Ecto neural progenitor cell (in vitro differentiated cells): ENCODE data around the gene CES2.
"Not testable (repeated sequence)": the region's sequence is repeated elsewhere in the genome, so short reads cannot be mapped to it uniquely, and the experiment has no call there.

Experiments used
- DNase-seq: peaks from one replicate; pipeline ENCODE4 v3.0.0-alpha.2; 2018; ENCODE audit warnings: low spot score

CES2 gene

GRCh38 chr16:66936889-66937554 is 1.7 kb downstream of the CES2 start:
- DNase-seq: no peak

DNA sequence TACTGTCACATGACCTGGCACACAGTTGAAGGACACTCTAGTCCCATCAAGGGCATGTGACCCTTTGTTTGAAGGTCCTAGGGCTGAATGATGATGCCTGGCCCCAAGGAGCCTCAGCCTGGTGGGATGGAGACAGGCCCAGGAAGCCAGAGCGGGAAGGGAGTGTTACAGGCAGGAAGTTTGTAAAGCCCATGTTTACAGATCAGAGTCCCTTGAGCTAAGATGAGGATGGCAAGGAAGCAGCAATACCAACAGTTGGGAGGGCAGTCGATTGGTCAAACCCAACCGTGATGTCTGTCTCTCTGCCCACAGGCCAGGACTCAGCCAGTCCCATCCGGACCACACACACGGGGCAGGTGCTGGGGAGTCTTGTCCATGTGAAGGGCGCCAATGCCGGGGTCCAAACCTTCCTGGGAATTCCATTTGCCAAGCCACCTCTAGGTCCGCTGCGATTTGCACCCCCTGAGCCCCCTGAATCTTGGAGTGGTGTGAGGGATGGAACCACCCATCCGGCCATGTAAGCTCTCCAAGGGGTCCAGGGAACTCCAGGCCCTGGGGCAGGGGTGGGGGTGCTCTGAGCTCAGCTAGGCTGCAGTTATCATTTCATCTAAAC is 2.5 kb downstream of the CES2 start:
- DNase-seq: no peak

GRCh38 chr16:66939366-66939765 is 4.0 kb downstream of the CES2 start:
- DNase-seq: no peak

- no peak for DNase-seq
These were observed 4.9 kb downstream of the CES2 start for GRCh38 chr16:66940236-66940635.

GRCh38 chr16:66942981-66943380 is 7.7 kb downstream of the CES2 start:
- no peak for DNase-seq

DNA sequence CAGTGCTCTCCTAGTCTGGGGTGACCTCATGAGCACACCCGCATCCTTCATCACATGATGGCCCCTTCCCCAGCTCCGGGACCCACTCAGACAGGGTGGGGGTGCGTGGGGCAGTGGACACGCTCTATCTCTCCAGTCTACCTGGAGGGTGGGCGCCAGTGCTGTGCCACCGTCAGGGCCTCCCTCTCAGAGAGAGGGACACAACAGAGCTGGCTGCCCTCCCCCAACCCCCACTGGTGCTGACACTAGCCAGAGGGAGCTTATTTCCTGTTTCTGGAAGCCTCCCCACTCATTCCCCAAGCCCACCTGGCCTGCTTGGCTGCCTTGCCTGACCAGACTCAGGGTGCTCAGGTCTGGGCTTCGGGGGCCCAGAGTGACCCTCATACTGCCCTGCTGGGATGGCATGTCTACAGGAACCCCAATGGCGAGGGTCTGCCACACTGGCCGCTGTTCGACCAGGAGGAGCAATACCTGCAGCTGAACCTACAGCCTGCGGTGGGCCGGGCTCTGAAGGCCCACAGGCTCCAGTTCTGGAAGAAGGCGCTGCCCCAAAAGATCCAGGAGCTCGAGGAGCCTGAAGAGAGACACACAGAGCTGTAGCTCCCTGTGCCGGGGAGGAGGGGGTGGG is 8.2 kb downstream of the CES2 start:
- no peak for DNase-seq

DNA sequence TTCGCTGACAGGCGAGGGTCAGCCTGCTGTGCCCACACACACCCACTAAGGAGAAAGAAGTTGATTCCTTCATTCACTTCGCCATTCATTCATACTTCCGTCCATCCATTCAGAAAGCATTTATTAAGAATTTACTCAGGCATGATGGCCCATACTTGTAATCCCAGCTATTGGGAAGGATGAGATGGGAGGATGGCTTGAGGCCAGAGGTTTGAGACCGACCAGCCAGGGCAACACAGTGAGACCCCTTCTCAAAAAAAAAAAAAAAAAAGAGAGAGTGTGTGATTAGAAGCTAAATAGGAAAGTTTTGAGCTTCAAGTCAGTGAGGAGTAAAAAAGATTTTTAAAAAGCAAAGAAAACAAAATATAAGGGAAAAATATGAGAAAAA is 8.7 kb downstream of the CES2 start:
- DNase-seq: no peak

DNA sequence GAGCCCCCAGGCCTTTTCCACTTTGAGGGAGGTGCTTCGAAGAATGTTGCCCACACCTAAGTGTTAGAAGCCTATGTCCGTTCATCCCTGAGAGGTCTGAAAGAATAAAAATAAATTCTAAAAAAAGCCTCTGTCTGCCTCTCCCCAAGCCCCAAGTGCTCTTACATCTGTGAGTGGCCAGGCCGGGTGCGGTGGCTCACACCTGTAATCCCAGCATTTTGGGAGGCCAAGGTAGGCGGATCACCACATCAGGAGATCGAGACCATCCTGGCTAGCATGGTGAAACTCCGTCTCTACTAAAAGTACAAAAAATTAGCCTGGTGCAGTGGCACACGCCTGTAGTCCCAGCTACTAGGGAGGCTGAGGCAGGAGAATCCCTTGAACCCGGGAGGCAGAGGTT is 9.7 kb downstream of the CES2 start:
- not testable (repeated sequence) for DNase-seq

DNA sequence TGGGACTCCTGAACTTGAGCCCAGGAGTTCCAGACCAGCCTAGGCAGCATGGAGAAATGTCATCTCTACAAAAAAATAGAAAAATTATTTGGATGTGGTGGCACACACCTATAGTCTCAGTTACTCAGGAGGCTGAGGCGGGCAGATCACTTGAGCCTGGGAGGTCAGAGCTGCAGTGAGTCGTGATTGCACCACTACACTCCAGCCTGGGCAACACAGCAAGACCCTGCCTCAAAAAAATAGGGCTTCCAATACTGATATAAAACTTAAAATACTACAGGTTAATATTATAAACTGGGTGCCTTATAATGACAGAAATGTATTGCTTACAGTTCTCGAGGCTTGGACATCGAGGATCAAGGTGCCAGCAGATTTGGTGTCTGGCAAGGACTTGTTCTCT is 10.6 kb downstream of the CES2 start:
- no peak for DNase-seq

DNA sequence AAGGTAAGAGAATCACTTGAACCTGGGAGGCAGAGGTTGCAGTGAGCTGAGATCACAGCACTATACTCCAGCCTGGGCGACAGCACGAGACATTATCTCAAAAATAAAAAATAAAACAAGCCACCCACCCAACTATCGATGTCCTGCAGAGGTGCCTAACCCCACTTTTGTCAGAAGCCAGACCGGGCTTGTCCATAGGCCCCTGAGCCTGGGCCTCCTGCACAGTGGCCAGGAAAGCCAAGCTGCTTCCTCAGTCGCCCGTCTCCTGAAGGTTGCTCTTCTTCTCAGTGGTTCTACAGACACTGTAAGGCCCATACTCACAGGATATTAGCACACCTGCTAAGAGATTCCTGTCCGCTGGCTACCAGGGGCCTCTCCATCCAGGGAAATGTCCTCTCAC is 11.2 kb downstream of the CES2 start:
- DNase-seq: no peak

GRCh38 chr16:66946974-66947301 is 11.6 kb downstream of the CES2 start:
- no peak for DNase-seq

GRCh38 chr16:66947302-66948065 is 12.2 kb downstream of the CES2 start:
- peak; percentile 74 for DNase-seq

DNA sequence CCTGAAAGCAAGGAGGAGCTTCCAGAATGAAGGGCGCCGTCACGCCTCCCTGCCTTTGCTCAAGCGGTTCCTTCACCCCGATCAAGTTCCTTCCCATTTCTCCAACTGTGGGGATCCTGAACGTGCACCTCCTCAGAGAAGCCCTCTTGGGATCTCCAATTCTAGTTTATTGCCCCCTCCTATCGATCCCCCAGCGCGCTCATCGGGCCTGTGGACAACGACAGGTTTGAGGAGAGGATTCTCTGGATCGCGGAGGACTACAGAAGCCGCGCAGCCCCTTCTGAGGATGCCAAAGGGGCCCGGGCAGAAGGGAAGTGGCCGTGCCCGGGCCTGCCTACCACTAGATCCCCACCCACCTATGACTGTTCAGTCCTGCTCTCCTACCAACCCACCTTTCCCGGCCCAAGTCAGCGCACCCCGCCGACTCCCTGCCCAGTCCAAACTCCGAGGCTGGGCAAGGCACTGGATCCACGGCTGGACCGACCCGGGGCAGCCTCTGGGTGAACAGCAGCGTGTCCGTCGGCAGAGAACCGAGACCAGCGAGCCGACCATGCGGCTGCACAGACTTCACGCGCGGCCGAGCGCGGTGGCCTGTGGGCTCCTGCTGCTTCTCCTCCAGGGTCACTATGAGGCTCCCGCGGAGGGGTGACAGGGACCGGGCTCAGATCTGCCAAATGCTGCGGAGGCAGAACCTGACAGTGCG is 13.0 kb downstream of the CES2 start:
- peak; percentile 53 for DNase-seq

DNA sequence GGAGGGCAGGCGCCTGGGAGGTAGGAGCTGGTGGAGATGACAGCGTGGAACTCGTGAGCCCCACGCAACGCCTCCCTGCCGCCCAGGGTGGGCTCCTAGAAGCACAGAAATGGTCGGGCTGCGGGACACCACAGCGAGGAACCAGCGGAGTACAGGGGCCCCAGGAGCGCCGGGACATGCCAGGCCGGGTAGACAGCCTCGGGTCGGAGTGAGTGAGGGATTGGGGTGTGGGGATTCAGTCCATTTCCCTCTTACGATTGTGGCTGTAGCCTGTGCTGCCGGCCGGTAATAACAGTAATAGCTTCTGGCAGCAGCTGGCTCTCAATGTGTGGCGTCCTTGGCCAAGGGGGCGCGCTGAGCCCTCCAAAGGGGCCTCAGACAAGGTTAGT is 13.5 kb downstream of the CES2 start:
- DNase-seq: no peak

- no peak for DNase-seq
These were observed 14.2 kb downstream of the CES2 start for GRCh38 chr16:66949472-66949871.

DNA sequence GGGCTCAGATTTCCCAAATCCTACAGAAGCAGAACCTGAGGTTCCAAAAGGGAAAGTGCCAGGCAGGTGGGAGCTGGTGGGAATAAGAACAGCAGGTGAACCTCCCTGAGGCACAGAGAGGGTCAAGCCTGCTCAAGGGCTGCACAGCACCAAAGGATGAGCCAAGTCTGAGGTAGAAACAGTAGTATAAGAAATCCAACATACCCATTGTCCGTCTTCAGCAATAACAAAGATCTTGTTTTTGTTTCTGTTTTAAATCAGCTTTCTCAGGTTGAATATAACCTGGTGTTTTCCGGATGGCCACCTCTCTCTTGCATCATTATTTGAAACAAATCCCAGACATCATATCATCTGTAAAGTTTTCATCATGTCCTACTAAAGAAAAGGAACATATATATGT is 15.1 kb downstream of the CES2 start:
- no peak for DNase-seq

GRCh38 chr16:66950971-66951790 is 15.9 kb downstream of the CES2 start:
- DNase-seq: no peak

DNA sequence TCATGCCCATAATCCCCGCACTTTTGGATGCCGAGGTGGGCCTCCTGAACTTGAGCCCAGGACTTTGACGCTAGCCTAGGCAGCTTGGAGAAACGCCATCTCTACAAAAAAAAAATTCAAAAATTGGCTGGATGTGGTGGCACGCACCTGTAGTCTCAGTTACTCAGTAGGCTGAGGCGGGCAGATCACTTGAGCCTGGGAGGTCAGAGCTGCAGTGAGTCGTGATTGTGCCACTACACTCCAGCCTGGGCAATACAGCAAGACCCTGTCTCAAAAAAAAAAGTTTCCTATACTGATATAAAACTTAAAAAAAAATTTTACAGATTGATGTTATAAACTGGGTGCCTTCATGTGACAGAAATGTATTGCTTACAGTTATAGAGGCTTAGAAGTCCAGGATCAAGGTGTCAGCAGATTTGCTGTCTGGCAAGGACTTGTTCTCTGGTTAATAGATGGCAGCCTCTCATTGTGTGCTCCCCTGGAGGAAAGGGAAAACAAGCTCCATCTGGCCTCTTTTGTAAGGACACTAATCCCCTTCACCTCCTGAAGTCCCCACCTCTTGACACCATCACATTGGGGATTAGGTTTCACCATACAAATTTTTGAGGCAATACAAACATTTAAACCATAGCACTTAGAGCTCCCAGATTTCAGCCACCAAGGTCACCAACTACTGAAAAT is 17.3 kb downstream of the CES2 start:
- no peak for DNase-seq

DNA sequence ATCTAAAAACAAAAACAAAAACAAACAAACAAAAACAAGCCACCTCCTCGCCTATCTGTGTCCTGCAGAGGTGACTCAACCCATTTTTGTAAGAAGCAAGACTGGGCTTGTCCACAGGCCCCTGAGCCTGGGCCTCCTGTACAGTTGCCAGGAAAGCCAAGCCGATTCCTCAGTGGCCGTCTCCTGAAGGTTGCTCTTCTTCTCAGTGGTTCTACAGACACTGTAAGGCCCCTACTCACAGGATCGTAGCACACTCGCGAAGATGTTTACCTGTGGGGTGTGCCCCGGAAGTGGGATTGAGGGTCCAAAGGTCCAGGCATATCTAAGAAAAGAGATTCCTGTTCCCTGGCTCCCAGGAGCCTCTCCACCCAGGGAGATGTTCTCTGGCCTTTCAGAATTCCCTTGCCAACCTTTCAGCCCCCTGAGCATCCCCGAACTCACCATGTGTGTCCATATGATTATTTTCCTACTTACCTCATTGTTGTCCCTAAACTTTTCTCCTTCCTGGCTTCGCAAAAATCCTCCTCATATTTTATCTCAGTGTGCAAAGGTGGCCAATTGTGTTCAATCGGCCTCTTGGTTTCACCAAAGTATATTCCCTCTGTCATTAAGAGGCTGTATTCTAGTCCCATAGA is 18.3 kb downstream of the CES2 start:
- no peak for DNase-seq

DNA sequence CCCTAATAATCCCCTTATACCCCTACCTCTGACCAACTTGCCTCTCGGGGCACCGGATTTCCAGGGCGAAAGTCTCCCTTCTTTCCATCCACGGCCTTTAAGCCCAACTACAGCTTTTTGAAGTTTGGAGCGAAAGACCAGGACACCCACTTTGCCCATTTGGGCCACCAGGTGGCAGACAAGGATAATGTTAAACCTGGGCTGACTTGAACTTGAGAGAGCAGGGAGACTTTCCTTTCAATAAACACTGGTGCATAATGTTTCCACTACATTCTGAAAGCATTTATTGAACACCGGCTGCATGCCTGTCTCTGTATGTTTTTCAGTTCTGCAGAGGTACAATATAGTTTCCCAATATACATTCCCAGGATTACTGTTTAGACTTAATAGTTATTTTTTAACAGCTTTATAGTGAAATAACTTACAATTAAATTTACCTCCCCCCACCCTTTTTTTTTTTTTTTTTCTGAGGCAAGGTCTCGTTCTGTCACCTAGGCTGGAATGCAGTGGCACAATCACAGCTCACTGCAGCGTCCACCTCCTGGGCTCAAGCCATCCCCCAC is 18.9 kb downstream of the CES2 start:
- DNase-seq: peak; percentile 56
